Calu3 (cell line): Measurements from ENCODE around the gene LMBRD2. TPM values are rescaled to one million over a fixed set of nuclear protein-coding genes. Genes with fewer than 3 reads are reported as not detected.
A peak's percentile ranks its signal among the peaks of the same experiment; 100 is the strongest.

ENCODE experiments used
- BruUV-seq: library from RNA; stranded (reverse); fragments of 400-500 nt; replicated peaks from 2 replicates; lab custom pipeline; 2021; lab: Mats Ljungman, UMichigan
- CTCF ChIA-PET: fragments of 300-600 bp; sonication (Branson Sonifier 250); formaldehyde crosslinking; loops from one replicate; lab custom pipeline; 2022; ENCODE audit warnings: antibody characterized with exemption; lab: Charles Lee
- DNase-seq: peaks from one replicate; pipeline ENCODE4 v3.0.0; 2022
- H3K27ac Mint-ChIP-seq: one replicate; pipeline ENCODE4 v1.8.0; 2022; ENCODE audit warnings: mixed read lengths; ENCODE audit not compliant: unreplicated experiment
- H3K27me3 Mint-ChIP-seq: one replicate; pipeline ENCODE4 v1.8.0; 2022; ENCODE audit warnings: mixed read lengths; ENCODE audit not compliant: unreplicated experiment
- H3K36me3 Mint-ChIP-seq: one replicate; pipeline ENCODE4 v1.8.0; 2022; ENCODE audit warnings: mild to moderate bottlenecking, moderate library complexity, mixed read lengths; ENCODE audit not compliant: insufficient read depth, unreplicated experiment
- H3K4me1 Mint-ChIP-seq: one replicate; pipeline ENCODE4 v1.8.0; 2022; ENCODE audit warnings: mild to moderate bottlenecking, low read depth, mixed read lengths; ENCODE audit not compliant: unreplicated experiment
- H3K4me3 Mint-ChIP-seq: one replicate; pipeline ENCODE4 v1.8.0; 2022; ENCODE audit warnings: mild to moderate bottlenecking, low read depth, moderate library complexity, mixed read lengths; ENCODE audit not compliant: unreplicated experiment
- H3K9me3 Mint-ChIP-seq: one replicate; pipeline ENCODE4 v1.8.0; 2022; ENCODE audit warnings: low read depth, mixed read lengths; ENCODE audit not compliant: unreplicated experiment
- intact Hi-C: fragments of 100-400 bp; cut with micrococcal nuclease; formaldehyde crosslinking; loops from one replicate; pipeline ENCODE4 v1.10.0; 2022; ENCODE audit not compliant: unreplicated experiment
- total RNA-seq: library from RNA; stranded (reverse); gene quantifications from 2 replicates; pipeline ENCODE4 v1.2.3, GENCODE V29; 2022
- TF ChIP-seq, protein P1 (sequence below): fragments of 200-600 bp; IDR thresholded peaks from one replicate; pipeline ENCODE4 v1.8.0; 2022; ENCODE audit warnings: antibody characterized with exemption; ENCODE audit not compliant: unreplicated experiment

LMBRD2 gene
- total RNA-seq, 1 experiment from 2014 or later = 12.1 TPM

DNA sequence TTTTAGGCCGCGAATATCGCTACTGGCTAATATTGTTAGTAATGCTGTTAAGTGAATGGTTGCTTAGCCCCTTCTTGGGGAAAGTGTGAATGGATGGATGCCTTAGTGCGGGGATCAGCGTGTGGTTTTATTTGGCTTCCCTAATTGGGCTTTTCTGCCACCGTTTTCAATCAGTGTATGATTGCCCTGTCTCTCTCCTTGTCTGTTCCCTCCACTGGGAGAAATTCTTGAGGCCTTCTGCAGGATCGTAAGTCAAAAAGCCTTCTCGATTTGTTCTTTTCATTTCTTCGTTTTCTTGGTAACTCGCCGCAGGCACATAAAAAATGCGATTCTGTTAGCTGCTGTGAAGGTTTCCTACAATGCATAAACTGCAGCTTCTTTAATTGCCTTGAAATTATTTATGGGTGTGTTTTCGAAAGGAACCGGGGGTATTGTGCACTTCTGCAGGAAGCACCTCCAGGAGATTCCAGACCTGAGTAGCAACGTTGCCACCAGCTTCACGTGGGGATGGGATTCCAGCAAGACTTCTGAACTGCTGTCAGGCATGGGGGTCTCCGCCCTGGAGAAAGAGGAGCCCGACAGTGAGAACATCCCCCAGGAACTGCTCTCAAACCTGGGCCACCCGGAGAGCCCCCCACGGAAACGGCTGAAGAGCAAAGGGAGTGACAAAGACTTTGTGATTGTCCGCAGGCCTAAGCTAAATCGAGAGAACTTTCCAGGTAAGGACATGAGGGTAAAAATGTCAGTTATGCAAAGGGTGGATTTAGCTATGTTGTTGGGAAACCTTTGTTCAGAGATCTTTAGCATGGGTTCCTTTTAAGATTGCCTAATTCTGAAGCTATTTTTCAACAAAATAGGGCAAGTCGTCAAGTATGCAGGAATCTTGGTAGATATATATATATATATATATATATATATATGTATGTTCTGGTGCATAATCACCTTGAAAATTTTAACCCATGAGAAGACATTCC, 924 bp upstream of the LMBRD2 start:
- Mint-ChIP-seq H3K4me3 (peak overlapping the region; percentile 98), H3K4me1 (peaks cover 24% of the 10 kb centered on the region), H3K36me3 (peaks cover 27% of the 10 kb centered on the region), H3K27ac (peak overlapping the region; percentile 73), H3K27me3 (no peaks in the 10 kb centered on the region), H3K9me3 (no peaks in the 10 kb centered on the region)
- intact Hi-C loops = loop anchor here (5.0 kb wide), 1 partner anchor 75 kb away; no protein-coding TSS in a partner anchor
- TF ChIP-seq, protein P1, sequence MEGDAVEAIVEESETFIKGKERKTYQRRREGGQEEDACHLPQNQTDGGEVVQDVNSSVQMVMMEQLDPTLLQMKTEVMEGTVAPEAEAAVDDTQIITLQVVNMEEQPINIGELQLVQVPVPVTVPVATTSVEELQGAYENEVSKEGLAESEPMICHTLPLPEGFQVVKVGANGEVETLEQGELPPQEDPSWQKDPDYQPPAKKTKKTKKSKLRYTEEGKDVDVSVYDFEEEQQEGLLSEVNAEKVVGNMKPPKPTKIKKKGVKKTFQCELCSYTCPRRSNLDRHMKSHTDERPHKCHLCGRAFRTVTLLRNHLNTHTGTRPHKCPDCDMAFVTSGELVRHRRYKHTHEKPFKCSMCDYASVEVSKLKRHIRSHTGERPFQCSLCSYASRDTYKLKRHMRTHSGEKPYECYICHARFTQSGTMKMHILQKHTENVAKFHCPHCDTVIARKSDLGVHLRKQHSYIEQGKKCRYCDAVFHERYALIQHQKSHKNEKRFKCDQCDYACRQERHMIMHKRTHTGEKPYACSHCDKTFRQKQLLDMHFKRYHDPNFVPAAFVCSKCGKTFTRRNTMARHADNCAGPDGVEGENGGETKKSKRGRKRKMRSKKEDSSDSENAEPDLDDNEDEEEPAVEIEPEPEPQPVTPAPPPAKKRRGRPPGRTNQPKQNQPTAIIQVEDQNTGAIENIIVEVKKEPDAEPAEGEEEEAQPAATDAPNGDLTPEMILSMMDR = no peak
- CTCF ChIA-PET = interaction anchor here (1.8 kb wide), 1 partner anchor 73 kb away, joined by 5 read pairs; no protein-coding TSS in a partner anchor
- no peak for DNase-seq
- BruUV-seq = TSS peak; percentile 51

DNA sequence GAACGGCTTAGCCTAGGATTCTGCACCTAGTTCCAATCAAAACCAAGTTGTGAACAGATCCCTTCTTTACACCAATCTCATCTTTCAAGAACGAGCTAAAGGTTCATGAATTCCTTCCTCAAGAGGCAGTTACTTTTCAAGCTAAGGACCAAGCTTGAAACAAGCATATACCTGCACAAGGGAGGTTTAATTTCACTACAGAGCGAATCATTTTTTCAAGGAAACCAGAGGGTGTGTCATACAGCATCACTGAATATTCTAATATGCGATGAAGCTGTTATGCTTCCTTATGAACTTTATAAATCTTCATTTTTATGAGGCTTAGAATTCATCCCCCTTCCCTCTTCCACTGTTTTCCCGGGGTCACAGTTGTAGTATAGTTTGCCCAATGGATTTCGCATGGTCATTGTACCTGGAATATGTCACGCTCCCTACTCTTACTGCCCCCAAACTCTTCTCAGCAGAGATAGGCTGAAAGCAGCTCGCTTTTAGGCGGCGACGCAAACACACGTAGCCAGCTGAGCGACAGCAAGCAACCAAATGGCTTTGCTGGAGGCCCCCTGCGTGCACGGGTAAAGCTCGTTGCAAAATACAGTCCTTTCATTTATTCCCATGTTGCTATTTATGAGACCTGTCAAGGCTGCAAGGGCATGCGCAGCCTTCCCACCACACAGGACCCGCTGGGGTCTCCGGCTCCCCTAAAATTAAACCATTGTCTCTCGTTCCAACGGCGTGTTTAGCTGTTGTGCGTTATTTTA, 832 bp downstream of the LMBRD2 start:
- intact Hi-C loops = loop anchor here (5.0 kb wide), 1 partner anchor 74 kb away; no protein-coding TSS in a partner anchor
- Mint-ChIP-seq H3K27me3 (no peaks in the 10 kb centered on the region), H3K27ac (peak overlapping the region; percentile 73), H3K4me1 (peaks cover 24% of the 10 kb centered on the region), H3K4me3 (peak overlapping the region; percentile 98), H3K9me3 (no peaks in the 10 kb centered on the region), H3K36me3 (peaks cover 27% of the 10 kb centered on the region)
- peak; percentile 15 for DNase-seq
- TF ChIP-seq, protein P1 = no peak
- no TSS peak for BruUV-seq
- CTCF ChIA-PET = interaction anchor here (0.6 to 1.7 kb wide), 3 partner anchors 27 to 512 kb away, joined by 3 to 8 read pairs (median 3); no protein-coding TSS in a partner anchor

GRCh38 chr5:36147681-36148080, 4.0 kb downstream of the LMBRD2 start:
- CTCF ChIA-PET = no interaction called here
- BruUV-seq = no TSS peak
- Mint-ChIP-seq H3K4me3 (no peak overlapping the region), H3K27ac (no peak overlapping the region), H3K4me1 (peaks cover 10% of the 10 kb centered on the region), H3K36me3 (peaks cover 24% of the 10 kb centered on the region), H3K27me3 (no peaks in the 10 kb centered on the region), H3K9me3 (no peaks in the 10 kb centered on the region)
- DNase-seq = no peak
- TF ChIP-seq, protein P1 = no peak
- intact Hi-C loops = loop anchor here (5.0 kb wide), 1 partner anchor 35 kb away; no protein-coding TSS in a partner anchor

- no TSS peak for BruUV-seq
- TF ChIP-seq, protein P1 = no peak
- H3K27ac Mint-ChIP-seq = no peak overlapping the region
- no peak overlapping the region for H3K4me3 Mint-ChIP-seq
- CTCF ChIA-PET = no interaction called here
- no peaks in the 10 kb centered on the region for H3K9me3 Mint-ChIP-seq
- intact Hi-C loops = loop anchor here (5.0 kb wide), 1 partner anchor 34 kb away; no protein-coding TSS in a partner anchor
- no peak for DNase-seq
- no peaks in the 10 kb centered on the region for H3K27me3 Mint-ChIP-seq
- peaks cover 11% of the 10 kb centered on the region for H3K36me3 Mint-ChIP-seq
- peaks cover 10% of the 10 kb centered on the region for H3K4me1 Mint-ChIP-seq
Observed at GRCh38 chr5:36146390-36146789, 5.3 kb downstream of the LMBRD2 start.
